Erythroblast (primary cell): ENCODE results near the gene RETREG2.

Experiments used
- GATA1 ChIP-seq: IDR thresholded peaks from 2 replicates; pipeline ENCODE4 v1.6.1; 2011; ENCODE audit warnings: low read depth, mild to moderate bottlenecking, control low read depth, low read length, moderate library complexity
- POLR2A ChIP-seq: IDR thresholded peaks from 2 replicates; pipeline ENCODE4 v1.6.1; 2011; ENCODE audit warnings: mild to moderate bottlenecking, low read length

- TF ChIP-seq POLR2A = no peak
- TF ChIP-seq GATA1 = no peak
Observed at GRCh38 chr2:219131744-219132143, 46.3 kb upstream of the RETREG2 start.
